ENCODE results near the gene CDKL1.

CDKL1 gene

DNA sequence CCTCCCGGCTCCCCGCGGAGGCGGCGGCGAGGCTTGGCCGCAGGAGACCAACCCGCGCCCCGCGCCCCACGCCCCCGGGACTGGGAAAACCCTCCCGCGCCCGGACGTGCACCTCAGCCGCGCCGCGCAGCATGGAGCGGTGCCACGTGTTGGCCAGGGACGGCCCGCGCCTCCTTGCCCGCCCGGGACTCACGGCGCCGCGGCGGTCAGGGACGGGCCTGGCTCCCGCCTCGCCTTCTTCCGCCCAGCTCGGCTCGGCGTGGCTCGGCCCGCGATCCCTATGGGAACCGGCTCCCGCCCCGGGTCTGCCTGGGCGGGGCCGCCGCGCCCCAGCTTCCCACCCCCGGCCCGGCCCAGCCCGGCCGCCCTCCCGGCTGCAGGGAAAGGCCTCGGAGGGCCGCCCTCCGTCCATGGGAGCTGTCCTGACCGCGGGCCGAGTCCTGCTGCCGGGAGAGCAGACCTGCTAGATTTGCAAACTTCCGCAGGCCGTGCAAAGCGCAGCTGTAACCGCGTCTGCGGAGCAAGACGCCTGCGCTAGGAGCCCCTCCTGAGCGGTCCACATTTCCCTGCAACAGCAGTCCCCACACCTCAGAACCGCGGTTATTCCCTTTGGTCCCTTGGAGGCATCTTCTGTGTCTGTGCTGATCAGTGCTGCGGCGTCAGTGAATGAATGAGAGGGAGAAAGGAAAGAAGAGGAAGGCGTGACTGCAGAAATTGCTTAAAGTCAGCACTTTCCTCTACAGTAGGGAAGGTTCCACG is at the start of gene CDKL1:
Gene CDKL1, minus strand, starts transcription at position 251 of the 759 bp plus-strand sequence. CDS start 1,013 bp downstream, outside the sequence.
- in situ Hi-C loops (cut with HindIII; ENCODE audit: low sequenced_read_pairs) = no loop called here

DNA sequence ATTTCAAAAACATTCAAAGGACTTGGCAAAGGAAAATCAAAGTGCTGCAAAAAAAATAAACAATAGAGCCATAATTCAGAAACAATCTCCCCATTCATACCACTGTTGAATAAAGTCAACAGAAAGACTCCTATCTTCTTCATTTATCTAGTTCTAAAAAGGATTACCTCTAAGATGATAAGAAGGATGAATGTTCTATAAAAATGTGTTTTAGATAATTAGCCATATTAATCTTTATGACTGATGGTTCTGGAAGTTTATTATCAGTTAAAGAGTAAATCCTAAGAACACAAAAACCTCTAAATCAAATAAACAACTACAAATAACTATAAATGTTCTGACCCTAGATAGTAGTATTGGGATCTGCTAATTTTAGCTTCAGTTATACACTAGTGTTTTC is 37.8 kb upstream of the CDKL1 start:
- in situ Hi-C loops (cut with HindIII; ENCODE audit: low sequenced_read_pairs) = no loop called here

DNA sequence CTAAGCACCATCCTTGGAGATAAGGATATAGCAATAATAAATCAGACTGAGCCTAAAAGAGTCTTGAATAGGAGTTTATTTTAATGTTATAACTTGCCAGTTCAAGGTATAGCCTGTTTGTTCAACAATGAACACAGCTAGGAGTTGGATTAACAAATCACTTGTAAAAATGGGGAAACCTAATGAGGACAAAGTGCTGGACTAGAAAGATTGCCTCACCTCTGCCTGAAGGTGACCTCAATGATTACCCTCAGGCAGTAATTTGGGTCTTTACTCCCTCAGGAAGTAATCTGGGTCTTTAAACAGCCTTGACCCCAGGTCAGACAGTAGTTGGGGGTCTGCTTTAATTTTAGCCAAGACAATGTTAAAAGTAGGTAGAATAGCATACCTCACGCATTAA is 35.5 kb upstream of the CDKL1 start:
- in situ Hi-C loops (cut with HindIII; ENCODE audit: low sequenced_read_pairs) = no loop called here

DNA sequence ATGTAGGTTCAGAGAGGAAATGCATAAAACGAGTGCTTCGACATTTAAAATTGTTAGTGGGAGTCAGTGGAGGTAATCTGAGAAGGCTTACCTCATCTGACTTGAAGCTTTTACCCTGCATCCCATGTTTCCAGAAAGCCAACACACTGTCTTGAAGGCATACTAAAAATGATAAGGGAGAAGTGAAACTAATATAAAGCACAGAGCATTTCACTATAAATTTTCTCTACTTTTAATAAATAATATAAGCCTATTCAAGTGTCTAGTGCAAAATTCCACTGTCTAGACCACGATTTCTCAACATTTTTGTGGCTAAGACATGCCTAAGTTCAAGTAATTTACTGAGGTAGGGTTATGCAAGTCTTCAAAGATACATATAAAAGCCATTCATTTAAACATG is 29.1 kb upstream of the CDKL1 start:
- in situ Hi-C loops (cut with HindIII; ENCODE audit: low sequenced_read_pairs) = no loop called here

DNA sequence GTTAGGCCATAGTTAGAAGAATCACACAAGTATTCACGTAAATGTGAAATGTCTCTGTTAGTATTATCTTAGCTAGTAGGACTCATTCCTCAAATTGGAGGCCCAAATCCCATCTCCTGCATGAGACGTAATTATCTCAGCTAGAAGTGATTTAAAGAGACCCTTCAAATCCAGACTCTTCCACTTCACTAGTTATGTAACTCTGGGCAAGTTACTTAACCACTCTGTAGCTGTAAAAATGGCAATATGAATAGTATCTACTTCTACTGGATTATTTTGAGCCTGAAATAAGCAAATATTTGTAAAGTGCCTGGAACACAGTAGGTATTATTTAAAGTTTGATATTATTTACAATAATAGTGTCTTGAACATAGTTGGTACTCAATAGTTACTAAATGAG is 28.4 kb upstream of the CDKL1 start:
- in situ Hi-C loops (cut with HindIII; ENCODE audit: low sequenced_read_pairs) = no loop called here

DNA sequence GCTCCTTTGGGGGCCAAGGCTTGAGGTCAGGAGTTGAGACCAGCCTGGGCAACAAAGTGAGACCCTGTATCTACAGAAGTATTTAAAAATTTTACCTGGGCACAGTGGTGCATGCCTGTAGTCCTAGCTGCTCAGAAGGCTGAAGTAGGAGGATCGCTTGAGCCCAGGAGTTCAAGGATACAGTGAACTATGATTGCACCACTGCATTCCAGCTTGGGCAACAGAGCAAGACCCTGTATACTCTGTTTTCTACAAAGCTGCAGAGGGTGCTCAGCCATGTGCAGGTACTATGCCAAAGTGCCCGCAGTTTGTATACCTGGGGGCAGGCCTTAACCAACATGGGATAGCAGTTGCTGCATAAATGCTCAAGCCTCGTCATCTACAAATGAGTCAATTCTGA is 26.8 kb upstream of the CDKL1 start:
- in situ Hi-C loops (cut with HindIII; ENCODE audit: low sequenced_read_pairs) = no loop called here

DNA sequence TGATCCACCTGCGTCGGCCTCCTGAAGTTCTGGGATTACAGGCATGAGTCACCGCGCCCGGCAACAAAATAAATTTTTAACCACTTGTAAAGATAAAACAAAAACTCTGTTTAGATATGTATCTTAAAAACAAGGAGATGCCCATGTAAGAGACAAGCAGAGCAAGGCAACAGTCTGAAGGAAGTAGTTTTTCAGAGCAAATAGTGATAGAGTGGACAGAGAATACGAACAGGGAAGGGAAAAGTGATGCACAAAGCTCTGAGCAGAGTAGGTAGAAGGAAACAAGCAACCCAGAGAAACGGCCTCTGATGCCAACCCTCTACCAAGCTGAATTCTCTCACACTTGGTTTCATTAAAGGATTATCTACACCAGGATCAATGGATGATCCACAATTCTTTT is 24.8 kb upstream of the CDKL1 start:
- in situ Hi-C loops (cut with HindIII; ENCODE audit: low sequenced_read_pairs) = no loop called here

DNA sequence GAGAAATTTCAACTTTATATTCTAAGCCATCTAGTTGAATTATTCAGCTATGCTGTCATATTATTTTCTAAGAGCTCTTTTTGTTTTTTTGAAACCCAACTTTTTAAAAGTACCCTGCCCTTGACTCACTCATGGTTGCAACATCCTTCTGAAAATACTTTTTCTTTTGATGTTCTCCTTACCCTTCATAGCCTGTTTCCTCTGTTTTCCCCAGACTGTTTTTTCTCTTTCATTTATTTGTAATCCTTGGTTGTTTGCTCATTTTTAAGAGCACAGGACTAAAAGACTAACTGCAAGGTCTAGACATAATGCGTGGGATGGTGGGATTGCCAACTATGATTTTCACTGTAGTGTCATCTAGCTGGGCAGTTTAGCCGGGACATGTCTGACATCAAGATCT is 21.2 kb upstream of the CDKL1 start:
- in situ Hi-C loops (cut with HindIII; ENCODE audit: low sequenced_read_pairs) = no loop called here

DNA sequence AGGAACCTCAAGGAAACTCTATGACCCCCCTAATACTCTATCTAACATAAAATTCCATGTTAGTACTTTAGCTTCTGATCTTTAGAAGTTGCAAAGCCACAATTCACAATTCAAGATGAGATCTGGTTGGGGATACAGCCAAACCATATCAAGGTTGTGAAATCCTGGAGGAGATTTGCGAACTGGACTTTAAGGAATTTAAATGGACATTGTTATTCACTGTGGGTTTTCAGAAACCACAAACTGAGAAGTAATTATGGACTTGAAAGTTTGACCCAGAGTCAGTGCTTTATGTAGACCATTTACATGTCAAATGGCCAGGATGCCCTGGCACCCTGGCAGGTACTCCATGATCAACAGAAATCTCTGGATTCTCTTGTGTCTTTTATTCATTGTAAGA is 14.2 kb upstream of the CDKL1 start:
- in situ Hi-C loops (cut with HindIII; ENCODE audit: low sequenced_read_pairs) = no loop called here

DNA sequence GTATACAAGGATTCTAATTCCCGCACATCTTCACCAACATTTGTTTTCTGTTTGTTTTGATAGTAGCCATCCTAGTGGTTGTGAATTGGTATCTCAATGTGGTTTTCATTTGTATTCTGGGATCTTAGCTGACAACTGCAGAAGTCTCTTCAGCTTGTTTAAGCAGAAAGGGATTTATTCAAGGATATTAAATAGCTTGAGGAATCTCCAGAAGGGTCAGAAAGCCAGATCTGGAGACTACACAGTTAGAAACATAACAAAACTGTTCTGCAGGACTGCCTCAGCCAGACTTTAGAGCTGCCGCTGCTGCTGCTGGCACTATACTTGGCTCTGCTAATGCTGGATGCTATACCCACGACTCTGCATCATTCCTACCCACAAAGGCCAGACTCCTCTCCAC is 13.4 kb upstream of the CDKL1 start:
- in situ Hi-C loops (cut with HindIII; ENCODE audit: low sequenced_read_pairs) = no loop called here

DNA sequence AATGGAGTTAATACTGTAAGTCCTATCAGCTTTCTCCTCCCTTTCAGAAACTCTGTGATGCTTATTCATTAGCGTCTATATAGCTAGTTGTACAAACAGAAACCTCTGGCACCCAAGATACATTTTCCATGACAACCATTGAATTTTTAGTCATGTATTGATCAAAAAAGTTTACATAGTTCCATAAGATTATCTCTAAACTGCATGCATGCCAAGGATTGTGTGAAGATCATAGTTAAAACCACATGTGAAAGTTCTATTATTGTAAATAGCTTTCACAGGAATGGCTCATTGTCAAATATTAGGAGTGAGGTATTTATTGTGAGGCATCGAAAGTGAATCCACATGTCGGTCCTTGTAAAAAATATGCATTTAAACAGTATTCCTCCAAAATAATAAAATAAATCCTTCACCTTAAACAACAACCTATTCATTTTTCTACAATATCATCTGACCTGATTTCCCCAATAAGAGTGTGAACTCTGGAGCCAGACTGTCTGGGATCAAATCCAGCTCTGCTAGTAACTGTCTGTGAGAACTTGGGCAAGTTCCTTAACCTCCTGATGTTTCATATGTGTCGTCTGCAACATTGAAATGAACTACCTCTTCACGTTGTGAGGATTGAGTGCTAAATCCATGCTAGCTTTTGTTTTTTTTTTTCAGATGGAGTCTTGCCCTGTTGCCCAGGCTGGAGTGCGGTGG is 10.6 kb upstream of the CDKL1 start:
- in situ Hi-C loops (cut with HindIII; ENCODE audit: low sequenced_read_pairs) = no loop called here

DNA sequence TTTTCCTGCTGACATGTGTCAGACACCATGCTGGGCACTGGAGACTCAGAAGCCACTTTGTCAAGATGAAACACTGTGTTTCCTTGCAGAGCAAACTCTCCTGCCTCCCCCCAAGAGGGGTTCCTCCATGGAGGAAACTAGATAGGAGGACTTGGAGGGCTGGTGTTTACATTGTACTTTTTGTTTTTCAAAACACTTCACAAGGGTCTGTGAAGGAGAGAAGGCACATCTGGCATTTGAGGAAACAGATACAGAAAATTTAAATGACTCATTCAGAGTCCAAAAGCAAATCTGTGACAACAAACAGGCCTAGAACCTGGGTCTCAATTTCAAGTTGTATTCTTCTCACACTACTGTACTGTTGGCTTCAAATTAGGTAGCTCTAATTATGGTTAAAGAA is 6.7 kb upstream of the CDKL1 start:
- in situ Hi-C loops (cut with HindIII; ENCODE audit: low sequenced_read_pairs) = no loop called here

DNA sequence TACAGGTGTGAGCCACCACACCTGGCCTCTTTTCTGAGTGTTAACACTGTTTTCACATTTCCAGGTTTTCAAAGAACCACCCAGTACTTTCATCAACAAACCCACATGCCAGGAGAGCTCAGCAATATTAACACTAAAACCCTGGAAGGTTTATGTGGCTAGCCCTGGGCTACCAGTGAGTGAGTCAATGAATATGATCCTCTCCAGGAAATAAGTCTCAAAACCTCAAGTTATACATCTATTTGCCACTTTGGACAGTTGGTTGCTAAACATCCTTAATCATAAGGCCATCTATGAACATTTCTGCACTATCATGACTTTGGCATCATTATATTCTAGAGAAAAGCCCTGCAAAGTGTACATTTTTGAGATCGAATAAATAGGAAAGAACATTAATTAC is 6.3 kb upstream of the CDKL1 start:
- in situ Hi-C loops (cut with HindIII; ENCODE audit: low sequenced_read_pairs) = no loop called here

DNA sequence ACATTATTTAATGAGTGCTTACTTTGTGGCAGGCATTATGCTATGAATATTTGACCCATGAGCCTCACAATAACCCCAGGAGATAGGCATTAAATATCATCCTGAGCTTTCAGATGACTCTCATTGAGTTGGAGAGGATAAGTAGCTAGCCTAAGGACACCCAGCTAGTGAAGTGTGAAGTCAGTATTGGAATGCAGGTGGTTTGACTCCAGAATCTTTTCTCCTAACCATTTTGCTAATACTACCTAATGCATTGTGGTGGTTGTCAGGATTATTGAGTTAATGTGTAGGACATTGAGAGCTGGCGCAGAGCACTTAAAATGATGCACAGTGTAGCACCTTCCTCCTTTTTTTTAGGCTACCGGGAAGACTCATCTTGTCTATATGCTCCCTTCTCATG is 3.8 kb upstream of the CDKL1 start:
- in situ Hi-C loops (cut with HindIII; ENCODE audit: low sequenced_read_pairs) = no loop called here

DNA sequence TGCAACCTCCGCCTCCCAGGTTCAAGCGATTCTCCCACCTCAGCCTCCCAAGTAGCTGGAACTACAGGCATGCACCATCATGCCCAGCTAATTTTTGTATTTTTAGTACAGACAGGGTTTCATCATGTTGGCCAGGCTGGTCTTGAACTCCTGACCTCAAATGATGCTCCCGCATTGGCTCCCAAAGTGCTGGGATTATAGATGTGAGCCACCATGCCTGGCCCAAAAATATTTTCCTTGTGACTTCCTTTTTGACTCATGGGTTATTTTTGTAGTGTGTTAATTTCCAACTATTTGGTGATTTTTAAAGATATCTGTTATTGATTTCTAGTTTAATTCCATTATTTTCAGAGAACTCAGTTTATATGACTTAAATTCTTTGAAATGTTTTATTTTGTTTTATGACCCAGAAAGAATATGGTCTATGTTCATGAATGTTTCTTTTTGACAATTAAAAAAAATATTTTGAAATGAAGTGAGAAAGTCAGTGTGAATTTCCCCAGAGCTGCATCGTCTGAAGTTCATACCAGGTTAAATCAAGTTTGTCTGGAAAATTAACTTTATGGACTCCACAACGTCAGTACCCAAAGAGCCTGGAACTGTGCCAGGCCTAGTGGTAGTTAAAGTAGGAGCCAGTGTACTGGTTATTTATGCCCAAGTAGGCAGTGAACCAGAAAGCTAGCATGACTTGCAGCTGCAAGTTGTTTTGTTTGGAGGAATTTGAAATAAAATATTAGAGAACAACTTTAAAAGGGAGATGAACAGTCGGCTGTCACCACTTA is 2.8 kb upstream of the CDKL1 start:
- in situ Hi-C loops (cut with HindIII; ENCODE audit: low sequenced_read_pairs) = no loop called here

DNA sequence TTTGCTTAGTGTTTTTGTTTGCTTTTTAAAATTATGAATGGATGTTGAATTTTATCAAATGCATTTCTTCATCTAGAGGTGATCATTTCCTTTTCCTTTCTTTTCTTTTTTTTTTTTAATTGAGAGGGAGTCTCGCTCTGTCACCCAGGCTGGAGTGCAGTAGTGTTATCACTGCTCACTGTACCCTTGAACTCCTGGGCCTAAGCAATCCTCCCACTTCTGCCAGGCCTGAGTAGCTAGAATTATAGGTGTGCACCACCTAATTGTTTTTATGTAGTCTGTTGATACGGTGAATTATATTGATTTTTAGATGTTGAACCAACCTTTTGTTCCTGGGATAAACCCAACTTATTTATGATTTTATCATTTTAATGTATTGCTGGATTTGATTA is 1.5 kb upstream of the CDKL1 start:
- in situ Hi-C loops (cut with HindIII; ENCODE audit: low sequenced_read_pairs) = no loop called here

DNA sequence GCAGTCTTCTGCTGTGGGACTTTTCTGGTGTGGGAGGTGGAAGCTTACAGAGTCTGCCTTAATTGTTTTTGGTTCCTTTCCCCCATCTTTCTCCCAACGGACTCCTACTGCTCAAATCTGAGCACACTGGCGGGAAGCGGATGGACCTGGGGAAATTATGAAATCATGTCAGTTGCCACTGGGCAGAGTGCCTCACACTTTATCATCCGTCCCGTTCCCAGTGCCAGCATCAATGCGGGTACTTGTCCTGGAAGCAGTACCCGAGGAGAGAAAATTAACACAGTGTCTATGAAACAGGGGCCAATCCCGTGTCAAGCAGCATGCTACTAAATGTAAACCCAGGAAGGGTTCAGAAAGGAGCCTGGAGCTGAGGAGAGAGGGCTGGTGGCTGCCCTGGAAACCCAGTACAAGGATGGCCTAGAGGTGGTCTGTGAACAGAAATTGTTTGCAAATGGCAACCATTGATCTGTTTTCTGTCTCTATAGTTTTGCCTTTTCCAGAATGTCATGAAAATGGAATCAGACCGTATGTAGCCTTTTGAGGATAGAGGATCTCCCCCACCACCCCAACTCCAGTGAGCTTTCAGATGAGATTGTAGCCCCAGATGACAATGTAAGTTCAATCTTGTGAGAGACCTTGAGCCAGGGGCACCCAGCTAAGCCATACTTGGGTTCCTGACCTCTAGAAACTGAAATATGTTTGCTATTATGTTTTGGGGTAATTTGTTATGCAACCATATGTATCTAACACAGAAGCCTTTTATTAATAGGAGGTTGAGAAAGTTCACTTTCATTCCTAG is 908 bp upstream of the CDKL1 start:
- in situ Hi-C loops (cut with HindIII; ENCODE audit: low sequenced_read_pairs) = no loop called here

DNA sequence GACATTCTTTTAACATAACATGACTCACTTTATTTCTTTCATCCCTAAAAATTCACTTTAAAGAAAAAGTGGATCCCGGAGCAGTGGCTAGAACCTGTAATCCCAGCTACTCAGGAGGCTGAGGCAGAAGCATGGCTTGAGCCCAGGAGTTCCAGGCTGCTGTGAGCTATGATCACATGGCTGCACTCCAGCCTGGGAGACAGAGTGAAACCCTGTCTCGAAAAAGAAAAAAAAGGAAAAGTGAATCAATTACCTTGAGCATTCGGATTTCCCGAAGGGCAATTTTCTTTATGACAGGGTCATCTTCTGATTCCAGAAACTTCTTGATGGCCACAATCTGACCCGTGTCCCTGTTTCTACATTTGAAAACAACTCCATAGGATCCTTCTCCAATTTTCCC is 1.2 kb downstream of the CDKL1 start:
- in situ Hi-C loops (cut with HindIII; ENCODE audit: low sequenced_read_pairs) = no loop called here

DNA sequence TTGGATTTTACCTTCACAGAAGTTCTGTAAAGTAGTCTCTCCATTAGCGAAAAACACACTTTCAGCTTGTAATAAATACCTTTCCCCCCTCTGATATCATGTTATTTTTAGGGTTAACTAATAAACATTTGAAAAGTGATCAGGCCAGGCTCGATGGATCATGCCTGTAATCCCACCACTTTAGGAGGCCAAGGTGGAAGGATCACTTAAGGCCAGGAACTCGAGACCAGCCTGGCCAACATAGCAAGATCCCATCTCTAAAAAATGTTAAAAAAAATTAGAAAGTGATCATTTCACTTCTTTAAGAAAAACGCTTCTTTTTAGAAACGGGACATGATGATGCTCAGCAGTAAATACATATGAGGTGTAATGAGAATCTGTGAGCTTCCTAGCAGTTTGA is 2.0 kb downstream of the CDKL1 start:
- in situ Hi-C loops (cut with HindIII; ENCODE audit: low sequenced_read_pairs) = no loop called here

DNA sequence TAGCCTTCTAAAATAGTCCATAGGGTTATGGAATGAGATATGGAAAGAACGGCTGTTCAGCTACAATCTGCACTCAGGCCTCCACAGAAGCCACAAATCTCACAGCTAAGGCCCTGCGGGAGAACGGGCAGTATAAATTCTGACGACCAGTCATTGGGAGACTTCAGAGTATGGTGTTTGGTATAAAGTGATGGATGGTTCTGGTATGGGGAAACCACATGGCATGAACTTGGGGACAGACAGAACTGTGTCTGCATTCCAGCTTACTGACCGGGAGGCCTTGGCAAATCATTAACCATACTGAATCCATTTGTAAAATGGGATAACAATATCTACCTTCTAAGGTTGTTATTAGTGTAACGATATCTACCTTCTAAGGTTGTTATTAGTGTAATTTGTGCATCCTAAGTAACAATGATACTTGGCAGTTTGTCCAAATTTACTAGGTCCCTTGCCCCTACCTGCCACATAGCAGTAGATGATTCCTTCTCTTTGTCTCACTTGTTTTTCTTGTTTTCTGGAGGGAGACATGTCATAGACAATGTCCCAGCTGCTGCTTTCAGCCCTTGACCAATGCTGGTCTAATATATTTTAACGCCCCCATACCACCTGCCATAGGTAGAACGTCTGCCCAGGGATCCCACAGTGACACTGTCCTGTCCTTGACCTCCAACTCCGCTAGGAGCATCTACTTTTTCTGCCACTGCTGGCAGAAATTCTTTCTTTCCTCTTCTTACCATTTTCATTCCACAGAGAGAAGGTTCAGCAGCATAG is 6.8 kb downstream of the CDKL1 start:
- in situ Hi-C loops (cut with HindIII; ENCODE audit: low sequenced_read_pairs) = no loop called here

Data from DLD1 (cell line).